ENCODE measurements around the gene EPHA1. TPM values are rescaled to one million over a fixed set of nuclear protein-coding genes. Genes with fewer than 3 reads are reported as not detected.

Gene EPHA1
- total and polyA plus RNA-seq, 2 of the 4 experiments (the other 2 are of a cell fraction), result 0.10 TPM; not detected in 1

DNA sequence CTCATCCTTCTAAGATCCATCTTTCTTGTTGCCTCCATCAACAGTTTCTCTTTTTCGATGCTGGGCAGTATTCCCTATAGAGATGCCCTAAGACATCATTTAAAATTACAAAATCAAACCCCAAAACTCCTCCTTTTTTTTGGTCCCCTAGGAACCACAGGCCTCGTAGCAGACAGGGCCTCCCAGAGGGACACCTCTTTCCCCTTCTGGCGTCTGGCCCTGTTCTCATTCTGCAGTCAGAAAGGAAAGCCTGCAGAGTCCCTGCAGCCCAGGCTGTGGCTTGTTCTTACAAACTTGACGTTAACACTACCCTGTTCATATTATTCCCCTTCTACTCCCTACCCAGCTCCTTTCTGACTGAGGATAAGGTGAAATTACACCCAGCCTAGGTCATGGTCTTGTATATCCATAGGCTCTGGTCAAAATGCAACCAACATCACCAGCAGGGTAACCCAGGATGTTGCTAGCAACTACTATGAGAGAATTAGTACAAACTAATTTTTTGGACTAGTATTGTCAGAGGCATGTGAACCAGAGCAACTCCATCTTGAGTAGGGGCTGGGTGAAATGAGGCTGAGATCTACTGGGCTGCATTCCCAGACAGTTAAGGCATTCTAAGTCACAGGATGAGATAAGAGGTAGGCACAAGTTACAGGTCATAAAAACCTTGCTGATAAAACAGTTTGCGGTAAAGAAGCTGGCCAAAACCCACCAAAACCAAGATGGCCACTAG lies 3.5 kb upstream of the EPHA1 start:
- Histone ChIP-seq H3K4me1 (ENCODE audit: control insufficient read depth, insufficient read depth, low read length) (peaks cover 12% of the 10 kb centered on the region; the same call in 1 of the 2 replicates), H2AK5ac (ENCODE audit: low read depth, low read length) (no peak overlapping the region), H3K79me1 (ENCODE audit: low read depth in 1 of 2, low read length in 2 of 2) (no peaks in the 10 kb centered on the region), H4K5ac (ENCODE audit: low read depth, low read length) (no peak overlapping the region), H3K18ac (ENCODE audit: low read depth, low read length) (no peak overlapping the region), H4K8ac (ENCODE audit: low read depth in 2 of 2, low read length in 2 of 2) (no peak overlapping the region), H3K4me3 (ENCODE audit: insufficient read depth, low read depth, low read length) (no peak overlapping the region), H4K91ac (ENCODE audit: insufficient read depth, low read depth, low read length) (no peak overlapping the region), H3K36me3 (ENCODE audit: control insufficient read depth, insufficient read depth, low read length) (no peaks in the 10 kb centered on the region), H2AFZ (replicated peaks; ENCODE audit: low read length, poor library complexity) (no peak overlapping the region), H3K4me2 (ENCODE audit: low read depth, low read length) (no peak overlapping the region), H3K56ac (ENCODE audit: extremely low read depth, insufficient read depth, low read length) (no peak overlapping the region), H2BK20ac (ENCODE audit: low read depth, low read length) (no peak overlapping the region), H4K20me1 (ENCODE audit: insufficient read depth, low read length) (no peaks in the 10 kb centered on the region), H2BK120ac (ENCODE audit: low read depth, low read length) (no peak overlapping the region), H3K9ac (ENCODE audit: low read depth, low read length) (no peak overlapping the region), H2AK9ac (replicated peaks; ENCODE audit: low read depth, low read length, poor library complexity) (no peak overlapping the region), H3K9me1 (ENCODE audit: insufficient read depth, low read length) (no peaks in the 10 kb centered on the region), H2BK5ac (ENCODE audit: low read depth, low read length, poor library complexity, severe bottlenecking) (no peak overlapping the region), H3K14ac (replicated peaks; ENCODE audit: low read depth, low read length) (no peak overlapping the region), H3K23ac (ENCODE audit: low read depth, low read length) (no peak overlapping the region), H3K27me3 (ENCODE audit: control insufficient read depth, insufficient read depth, low read length) (no peaks in the 10 kb centered on the region; the same call in 1 of the 2 replicates), H3K27ac (ENCODE audit: insufficient read depth, low read length) (no peak overlapping the region), H3K9me3 (ENCODE audit: control insufficient read depth, insufficient read depth, low read length) (no peaks in the 10 kb centered on the region), H2BK15ac (ENCODE audit: low read depth, low read length) (no peak overlapping the region), H3K4ac (ENCODE audit: low read depth, low read length) (no peak overlapping the region)
- no peak for DNase-seq
- ChIA-PET CTCF (no interaction called here), POLR2A (ENCODE audit: unreplicated experiment) (no interaction called here)
- intact Hi-C loops (cut with micrococcal nuclease), result loop anchor here (5.0 kb wide), 2 partner anchors 75 to 155 kb away; no protein-coding TSS in a partner anchor
- ATAC-seq (ENCODE audit: low read depth), result no peak
- dilution Hi-C loops (cut with HindIII; ENCODE audit: low sequenced_read_pairs, unreplicated experiment), result no loop called here
- in situ Hi-C loops (cut with MboI; ENCODE audit: low sequenced_read_pairs), result no loop called here
- whole genome bisulfite sequencing, 2 experiments (ENCODE audit: extremely low coverage in 2 of 2, insufficient read length in 1 of 2), result 100% methylated on average over 1 of the region's 5 CpGs; no CpG with 5 or more reads in 1 of the 2 experiments
- BruUV-seq (replicated peaks), result no TSS peak
- TF ChIP-seq, protein P1, sequence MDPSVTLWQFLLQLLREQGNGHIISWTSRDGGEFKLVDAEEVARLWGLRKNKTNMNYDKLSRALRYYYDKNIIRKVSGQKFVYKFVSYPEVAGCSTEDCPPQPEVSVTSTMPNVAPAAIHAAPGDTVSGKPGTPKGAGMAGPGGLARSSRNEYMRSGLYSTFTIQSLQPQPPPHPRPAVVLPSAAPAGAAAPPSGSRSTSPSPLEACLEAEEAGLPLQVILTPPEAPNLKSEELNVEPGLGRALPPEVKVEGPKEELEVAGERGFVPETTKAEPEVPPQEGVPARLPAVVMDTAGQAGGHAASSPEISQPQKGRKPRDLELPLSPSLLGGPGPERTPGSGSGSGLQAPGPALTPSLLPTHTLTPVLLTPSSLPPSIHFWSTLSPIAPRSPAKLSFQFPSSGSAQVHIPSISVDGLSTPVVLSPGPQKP (IDR thresholded peaks at IDR 0.05; ENCODE audit: borderline replicate concordance, low read depth, low read length), result no peak
- TF ChIP-seq MXI1 (IDR thresholded peaks at IDR 0.05; ENCODE audit: borderline replicate concordance, low read depth, low read length), result no peak
- no peak for TF ChIP-seq RAD21 (IDR thresholded peaks at IDR 0.05; ENCODE audit: low read length)
- TF ChIP-seq, protein P2, sequence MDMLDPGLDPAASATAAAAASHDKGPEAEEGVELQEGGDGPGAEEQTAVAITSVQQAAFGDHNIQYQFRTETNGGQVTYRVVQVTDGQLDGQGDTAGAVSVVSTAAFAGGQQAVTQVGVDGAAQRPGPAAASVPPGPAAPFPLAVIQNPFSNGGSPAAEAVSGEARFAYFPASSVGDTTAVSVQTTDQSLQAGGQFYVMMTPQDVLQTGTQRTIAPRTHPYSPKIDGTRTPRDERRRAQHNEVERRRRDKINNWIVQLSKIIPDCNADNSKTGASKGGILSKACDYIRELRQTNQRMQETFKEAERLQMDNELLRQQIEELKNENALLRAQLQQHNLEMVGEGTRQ (IDR thresholded peaks at IDR 0.05; ENCODE audit: low read depth, low read length), result no peak
- TF ChIP-seq, protein P3, sequence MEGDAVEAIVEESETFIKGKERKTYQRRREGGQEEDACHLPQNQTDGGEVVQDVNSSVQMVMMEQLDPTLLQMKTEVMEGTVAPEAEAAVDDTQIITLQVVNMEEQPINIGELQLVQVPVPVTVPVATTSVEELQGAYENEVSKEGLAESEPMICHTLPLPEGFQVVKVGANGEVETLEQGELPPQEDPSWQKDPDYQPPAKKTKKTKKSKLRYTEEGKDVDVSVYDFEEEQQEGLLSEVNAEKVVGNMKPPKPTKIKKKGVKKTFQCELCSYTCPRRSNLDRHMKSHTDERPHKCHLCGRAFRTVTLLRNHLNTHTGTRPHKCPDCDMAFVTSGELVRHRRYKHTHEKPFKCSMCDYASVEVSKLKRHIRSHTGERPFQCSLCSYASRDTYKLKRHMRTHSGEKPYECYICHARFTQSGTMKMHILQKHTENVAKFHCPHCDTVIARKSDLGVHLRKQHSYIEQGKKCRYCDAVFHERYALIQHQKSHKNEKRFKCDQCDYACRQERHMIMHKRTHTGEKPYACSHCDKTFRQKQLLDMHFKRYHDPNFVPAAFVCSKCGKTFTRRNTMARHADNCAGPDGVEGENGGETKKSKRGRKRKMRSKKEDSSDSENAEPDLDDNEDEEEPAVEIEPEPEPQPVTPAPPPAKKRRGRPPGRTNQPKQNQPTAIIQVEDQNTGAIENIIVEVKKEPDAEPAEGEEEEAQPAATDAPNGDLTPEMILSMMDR (conservative IDR thresholded peaks at IDR 0.05; ENCODE audit: low read depth, low read length), result no peak
- TF ChIP-seq SMC3 (IDR thresholded peaks at IDR 0.05; ENCODE audit: low read depth, low read length), result no peak
- no peak for TF ChIP-seq POLR2A (IDR thresholded peaks at IDR 0.05; ENCODE audit: low read depth, low read length)
- TF ChIP-seq RCOR1 (IDR thresholded peaks at IDR 0.05; ENCODE audit: insufficient replicate concordance, low read length), result no peak
- TF ChIP-seq MAFK (IDR thresholded peaks at IDR 0.05; ENCODE audit: low read depth, low read length), result no peak
- TF ChIP-seq BHLHE40 (IDR thresholded peaks at IDR 0.05; ENCODE audit: low read depth, low read length), result no peak
- no peak for TF ChIP-seq MAZ (IDR thresholded peaks at IDR 0.05; ENCODE audit: borderline replicate concordance, low read depth, low read length)
- no peak for TF ChIP-seq FOS (IDR thresholded peaks at IDR 0.05; ENCODE audit: low read depth, low read length)
- TF ChIP-seq CHD1 (IDR thresholded peaks at IDR 0.05; ENCODE audit: low read depth, low read length), result no peak
- no peak for TF ChIP-seq RFX5 (IDR thresholded peaks at IDR 0.05; ENCODE audit: low read depth, low read length)

Data from IMR-90 (cell line).